ENCODE results near the gene USP53. TPM values are rescaled to one million over a fixed set of nuclear protein-coding genes. Genes with fewer than 3 reads are reported as not detected.

The USP53 gene
- total and polyA plus RNA-seq, 2 donors (not counting 3 experiments of a cell fraction or from before 2014, with no cell fraction given): 7.8 to 22.8 TPM

DNA sequence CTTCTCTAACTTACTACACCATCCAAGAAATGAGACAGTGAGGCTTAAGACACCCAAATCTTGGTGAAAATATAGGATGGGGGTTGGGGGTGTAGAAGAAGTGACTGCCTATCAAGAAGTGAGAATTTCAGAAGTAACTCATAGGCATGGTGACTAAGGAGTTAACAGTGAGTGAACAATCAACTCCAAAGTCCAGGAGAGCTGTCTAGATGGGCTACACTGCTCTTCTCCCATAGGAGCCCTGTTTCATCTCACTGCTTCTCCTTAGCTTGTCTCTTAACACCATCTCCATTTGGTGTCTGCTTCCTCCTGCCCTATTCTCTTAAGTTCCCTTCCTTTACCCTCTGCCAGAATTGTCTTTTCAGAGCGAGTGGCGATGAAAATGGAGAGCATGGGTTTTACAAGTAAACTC, 86.8 kb downstream of the USP53 start:
- H3K4me1 ChIP-seq (ENCODE audit: control insufficient read depth, extremely low read depth, insufficient read depth, low read length): peaks cover 12% of the 10 kb centered on the region
- no peaks in the 10 kb centered on the region for H3K27me3 ChIP-seq (ENCODE audit: control insufficient read depth in 2 of 2, insufficient read depth in 2 of 2, low read length in 2 of 2)
- peak overlapping the region; percentile 49 to 82 (median 76) for H3K4me3 ChIP-seq (replicated peaks in 1 of 3; ENCODE audit: insufficient read depth in 1 of 3, low read depth in 1 of 3, low read length in 3 of 3)
- no peak overlapping the region for H2AFZ ChIP-seq (ENCODE audit: low read depth, low read length)
- no peaks in the 10 kb centered on the region for H4K20me1 ChIP-seq (replicated peaks; ENCODE audit: control insufficient read depth, extremely low read depth, insufficient read depth, low read length)
- H3K27ac ChIP-seq (ENCODE audit: insufficient read depth, low read depth, low read length): peak overlapping the region; percentile 60
- BruUV-seq (replicated peaks): no TSS peak
- H3K9ac ChIP-seq (replicated peaks; ENCODE audit: extremely low read depth, insufficient read depth, low read length): peak overlapping the region; percentile 73
- H3K4me2 ChIP-seq (ENCODE audit: insufficient read depth, low read length): peak overlapping the region; percentile 86
- H3K9me1 ChIP-seq (replicated peaks; ENCODE audit: control insufficient read depth, extremely low read depth, insufficient read depth, low read length): no peaks in the 10 kb centered on the region
- no peaks in the 10 kb centered on the region for H3K9me3 ChIP-seq (replicated peaks; ENCODE audit: control insufficient read depth, insufficient read depth, low read length)
- peaks cover 25% of the 10 kb centered on the region for H3K79me2 ChIP-seq (ENCODE audit: control insufficient read depth, insufficient read depth, low read length)
- dilution Hi-C loops (cut with MboI; ENCODE audit: extremely low pct_ligation_motif_present, low sequenced_read_pairs) (no loop called here), intact Hi-C loops (cut with micrococcal nuclease) (no loop called here)
- ChIA-PET POLR2A (interaction anchor here (2.3 kb wide), 1 partner anchor 87 kb away, joined by 9 read pairs; the partner anchor contains the start of gene USP53), CTCF (interaction anchor here (0.6 to 2.6 kb wide), 12 partner anchors 13 to 757 kb away, joined by 3 to 13 read pairs (median 4); partner anchors contain the start of gene USP53)
- no peak for TF ChIP-seq EZH2 (IDR thresholded peaks at IDR 0.05; ENCODE audit: borderline replicate concordance, low read depth, low read length, severe bottlenecking)
- peak; percentile 13 for TF ChIP-seq POLR2AphosphoS5 (IDR thresholded peaks at IDR 0.05; ENCODE audit: insufficient read depth, low read depth, low read length)
- FAIRE-seq (no peak), DNase-seq (ENCODE audit: low read depth, low spot score) (peak; percentile 56)
- H3K36me3 ChIP-seq (ENCODE audit: control insufficient read depth in 2 of 2, extremely low read depth in 1 of 2, insufficient read depth in 2 of 2, low read length in 2 of 2): peaks cover 0 to 3% of the 10 kb centered on the region in 2 experiments

DNA sequence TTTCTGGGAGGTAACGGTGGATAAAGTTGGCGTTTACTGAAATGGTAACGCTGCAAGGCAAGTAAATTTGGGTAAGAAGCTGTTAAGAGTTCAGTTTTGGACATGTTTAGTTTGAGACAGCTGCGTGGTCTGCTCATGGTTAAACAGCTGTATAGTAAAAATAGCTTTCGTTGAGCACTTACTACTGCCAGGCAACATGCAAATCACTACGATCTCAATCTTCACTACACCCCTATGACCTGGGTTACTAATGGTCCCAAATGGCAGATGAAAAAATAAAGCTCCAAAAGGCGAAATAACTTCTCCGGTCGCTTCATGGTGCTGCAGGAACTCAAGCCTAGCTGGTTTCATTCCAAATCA, 87.2 kb downstream of the USP53 start:
- CTCF ChIA-PET: interaction anchor here (0.8 to 2.6 kb wide), 15 partner anchors 13 to 757 kb away, joined by 3 to 13 read pairs (median 5); partner anchors contain the start of genes PDE5A and USP53
- no peaks in the 10 kb centered on the region for H3K9me1 ChIP-seq (replicated peaks; ENCODE audit: control insufficient read depth, extremely low read depth, insufficient read depth, low read length)
- no peak for FAIRE-seq
- peak overlapping the region; percentile 99 for H2AFZ ChIP-seq (ENCODE audit: low read depth, low read length)
- H4K20me1 ChIP-seq (replicated peaks; ENCODE audit: control insufficient read depth, extremely low read depth, insufficient read depth, low read length): no peaks in the 10 kb centered on the region
- H3K9ac ChIP-seq (replicated peaks; ENCODE audit: extremely low read depth, insufficient read depth, low read length): peak overlapping the region; percentile 73
- POLR2A ChIA-PET: interaction anchor here (2.3 kb wide), 1 partner anchor 87 kb away, joined by 9 read pairs; the partner anchor contains the start of gene USP53
- TSS peak; percentile 51 for BruUV-seq (replicated peaks)
- H3K27ac ChIP-seq (ENCODE audit: insufficient read depth, low read depth, low read length): peak overlapping the region; percentile 60
- peaks cover 25% of the 10 kb centered on the region for H3K79me2 ChIP-seq (ENCODE audit: control insufficient read depth, insufficient read depth, low read length)
- H3K9me3 ChIP-seq (replicated peaks; ENCODE audit: control insufficient read depth, insufficient read depth, low read length): no peaks in the 10 kb centered on the region
- no peak for TF ChIP-seq JUN (IDR thresholded peaks at IDR 0.05; ENCODE audit: borderline replicate concordance, insufficient read depth, insufficient read length, low read depth)
- H3K36me3 ChIP-seq (ENCODE audit: control insufficient read depth in 2 of 2, extremely low read depth in 1 of 2, insufficient read depth in 2 of 2, low read length in 2 of 2): peaks cover 0 to 3% of the 10 kb centered on the region in 2 experiments
- H3K4me2 ChIP-seq (ENCODE audit: insufficient read depth, low read length): peak overlapping the region; percentile 86
- peak overlapping the region; percentile 49 to 82 (median 76) for H3K4me3 ChIP-seq (replicated peaks in 1 of 3; ENCODE audit: insufficient read depth in 1 of 3, low read depth in 1 of 3, low read length in 3 of 3)
- H3K27me3 ChIP-seq (ENCODE audit: control insufficient read depth in 2 of 2, insufficient read depth in 2 of 2, low read length in 2 of 2): no peaks in the 10 kb centered on the region
- intact Hi-C loops (cut with micrococcal nuclease): loop anchor here (1.0 to 10.0 kb wide), 3 partner anchors 86 to 257 kb away; no protein-coding TSS in a partner anchor
- DNase-seq (ENCODE audit: low read depth, low spot score): peak; percentile 55
- peaks cover 12% of the 10 kb centered on the region for H3K4me1 ChIP-seq (ENCODE audit: control insufficient read depth, extremely low read depth, insufficient read depth, low read length)
- dilution Hi-C loops (cut with MboI; ENCODE audit: extremely low pct_ligation_motif_present, low sequenced_read_pairs): no loop called here
